Measurements from ENCODE around the gene ZNF593. TPM values are rescaled to one million over a fixed set of nuclear protein-coding genes. Genes with fewer than 3 reads are reported as not detected.

Gene ZNF593
- total and polyA plus RNA-seq, 2 of the 13 experiments (the other 11 are each of a cell fraction or from before 2014, with no cell fraction given) = 37.3 to 55.8 TPM

GRCh38 chr1:26122988-26123973 lies 46.4 kb upstream of the ZNF593 start (continued):
- TF ChIP-seq ZNF597 (CRISPR knock-in tag; IDR thresholded peaks at IDR 0.05) (no peak), ZNF737 (CRISPR knock-in tag; IDR thresholded peaks at IDR 0.05; ENCODE audit: borderline replicate concordance) (no peak), ZNF644 (CRISPR knock-in tag; IDR thresholded peaks at IDR 0.05; ENCODE audit: low read depth) (no peak), ZNF691 (CRISPR knock-in tag; IDR thresholded peaks at IDR 0.05; ENCODE audit: borderline replicate concordance, low read depth) (no peak), ZGPAT (CRISPR knock-in tag; IDR thresholded peaks at IDR 0.05) (no peak), ZNF33A (CRISPR knock-in tag; IDR thresholded peaks at IDR 0.05; ENCODE audit: borderline replicate concordance) (no peak), RNF2 (conservative IDR thresholded peaks at IDR 0.05; ENCODE audit: low read depth) (no peak)
